ENCODE results near the gene PTPRT. TPM values are rescaled to one million over a fixed set of nuclear protein-coding genes. Genes with fewer than 3 reads are reported as not detected.

Gene PTPRT
- total and polyA plus RNA-seq, 4 donors, result 0.14 to 2.8 (median 0.40) TPM

DNA sequence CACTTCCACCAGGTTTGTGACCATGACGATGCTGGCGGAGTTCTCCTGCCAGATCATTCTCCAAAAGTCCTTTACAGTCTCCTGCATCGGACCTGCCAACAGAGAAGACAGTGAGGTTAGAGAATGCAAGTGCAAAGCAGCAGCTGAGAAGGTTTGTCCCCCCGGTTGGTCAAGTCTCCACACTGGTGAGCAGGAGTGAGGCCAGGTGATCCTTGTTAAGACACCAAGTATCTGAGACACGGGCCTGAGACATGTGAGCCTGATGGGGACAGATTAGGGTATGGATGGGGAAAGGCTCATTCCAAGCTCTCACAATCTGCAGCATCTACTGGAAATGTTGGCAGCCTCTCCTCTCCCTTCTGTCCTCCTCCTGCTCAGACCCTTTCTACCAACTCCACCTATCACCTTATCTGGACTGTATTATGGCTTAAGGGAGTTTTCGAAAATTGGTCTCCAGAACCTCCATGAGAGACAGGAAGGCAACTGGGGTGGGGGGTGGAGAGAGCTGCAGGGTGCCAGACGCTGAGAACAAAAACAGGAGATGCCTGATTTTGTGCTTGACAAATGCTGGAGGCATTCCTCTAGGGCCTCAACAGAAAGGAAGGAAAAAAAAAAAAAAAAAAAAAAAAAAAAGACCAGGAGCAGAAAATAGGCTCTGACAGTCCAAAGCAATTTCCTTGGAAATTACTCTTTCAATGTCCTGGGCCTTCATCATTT lies 1071.1 kb downstream of the PTPRT start (continued):
- TF ChIP-seq, protein P1, sequence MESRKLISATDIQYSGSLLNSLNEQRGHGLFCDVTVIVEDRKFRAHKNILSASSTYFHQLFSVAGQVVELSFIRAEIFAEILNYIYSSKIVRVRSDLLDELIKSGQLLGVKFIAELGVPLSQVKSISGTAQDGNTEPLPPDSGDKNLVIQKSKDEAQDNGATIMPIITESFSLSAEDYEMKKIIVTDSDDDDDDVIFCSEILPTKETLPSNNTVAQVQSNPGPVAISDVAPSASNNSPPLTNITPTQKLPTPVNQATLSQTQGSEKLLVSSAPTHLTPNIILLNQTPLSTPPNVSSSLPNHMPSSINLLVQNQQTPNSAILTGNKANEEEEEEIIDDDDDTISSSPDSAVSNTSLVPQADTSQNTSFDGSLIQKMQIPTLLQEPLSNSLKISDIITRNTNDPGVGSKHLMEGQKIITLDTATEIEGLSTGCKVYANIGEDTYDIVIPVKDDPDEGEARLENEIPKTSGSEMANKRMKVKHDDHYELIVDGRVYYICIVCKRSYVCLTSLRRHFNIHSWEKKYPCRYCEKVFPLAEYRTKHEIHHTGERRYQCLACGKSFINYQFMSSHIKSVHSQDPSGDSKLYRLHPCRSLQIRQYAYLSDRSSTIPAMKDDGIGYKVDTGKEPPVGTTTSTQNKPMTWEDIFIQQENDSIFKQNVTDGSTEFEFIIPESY (IDR thresholded peaks at IDR 0.05), result no peak
- no peak for TF ChIP-seq FOXA2 (IDR thresholded peaks at IDR 0.05)
- TF ChIP-seq YY1 (IDR thresholded peaks at IDR 0.05), result no peak
- TF ChIP-seq RXRA (IDR thresholded peaks at IDR 0.05), result no peak
- no peak for TF ChIP-seq TAF1 (conservative IDR thresholded peaks at IDR 0.05)
- no peak for TF ChIP-seq RAD21 (IDR thresholded peaks at IDR 0.05)
- TF ChIP-seq JUND (IDR thresholded peaks at IDR 0.05), result no peak

DNA sequence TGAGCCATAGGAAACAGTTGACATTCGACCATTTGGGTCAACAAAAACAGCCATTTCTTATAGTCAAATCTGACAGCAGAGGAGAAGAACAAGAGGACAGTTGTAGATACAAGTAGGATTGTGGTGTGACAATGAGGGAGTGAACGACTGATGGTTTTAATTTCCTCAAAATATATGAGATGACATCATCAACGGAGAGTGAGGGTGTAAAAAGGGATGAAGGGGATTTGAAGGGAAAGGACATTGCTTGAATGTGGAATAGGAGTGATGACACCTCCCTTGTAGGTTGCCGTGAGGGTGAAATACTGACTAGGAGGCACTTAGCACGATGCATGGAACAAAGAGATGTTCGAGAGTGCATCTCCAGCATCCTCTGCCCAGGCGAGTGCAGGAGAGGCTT lies 1071.7 kb downstream of the PTPRT start:
- no peaks in the 10 kb centered on the region for H3K9me3 ChIP-seq (ENCODE audit: control insufficient read depth in 4 of 4, low read length in 3 of 4)
- H3K27ac ChIP-seq (ENCODE audit: low read depth in 1 of 2, low read length in 2 of 2), result no peak overlapping the region
- TF ChIP-seq FOXA1 (IDR thresholded peaks at IDR 0.05) (no peak), TAF1 (conservative IDR thresholded peaks at IDR 0.05) (no peak), HNF4A (conservative IDR thresholded peaks at IDR 0.05) (no peak), FOXA2 (IDR thresholded peaks at IDR 0.05) (no peak)
- TF ChIP-seq, protein P2, sequence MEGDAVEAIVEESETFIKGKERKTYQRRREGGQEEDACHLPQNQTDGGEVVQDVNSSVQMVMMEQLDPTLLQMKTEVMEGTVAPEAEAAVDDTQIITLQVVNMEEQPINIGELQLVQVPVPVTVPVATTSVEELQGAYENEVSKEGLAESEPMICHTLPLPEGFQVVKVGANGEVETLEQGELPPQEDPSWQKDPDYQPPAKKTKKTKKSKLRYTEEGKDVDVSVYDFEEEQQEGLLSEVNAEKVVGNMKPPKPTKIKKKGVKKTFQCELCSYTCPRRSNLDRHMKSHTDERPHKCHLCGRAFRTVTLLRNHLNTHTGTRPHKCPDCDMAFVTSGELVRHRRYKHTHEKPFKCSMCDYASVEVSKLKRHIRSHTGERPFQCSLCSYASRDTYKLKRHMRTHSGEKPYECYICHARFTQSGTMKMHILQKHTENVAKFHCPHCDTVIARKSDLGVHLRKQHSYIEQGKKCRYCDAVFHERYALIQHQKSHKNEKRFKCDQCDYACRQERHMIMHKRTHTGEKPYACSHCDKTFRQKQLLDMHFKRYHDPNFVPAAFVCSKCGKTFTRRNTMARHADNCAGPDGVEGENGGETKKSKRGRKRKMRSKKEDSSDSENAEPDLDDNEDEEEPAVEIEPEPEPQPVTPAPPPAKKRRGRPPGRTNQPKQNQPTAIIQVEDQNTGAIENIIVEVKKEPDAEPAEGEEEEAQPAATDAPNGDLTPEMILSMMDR (IDR thresholded peaks at IDR 0.05; ENCODE audit: low read depth, low read length, missing input control), result no peak
- TF ChIP-seq, protein P3, sequence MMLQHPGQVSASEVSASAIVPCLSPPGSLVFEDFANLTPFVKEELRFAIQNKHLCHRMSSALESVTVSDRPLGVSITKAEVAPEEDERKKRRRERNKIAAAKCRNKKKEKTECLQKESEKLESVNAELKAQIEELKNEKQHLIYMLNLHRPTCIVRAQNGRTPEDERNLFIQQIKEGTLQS (IDR thresholded peaks at IDR 0.05), result no peak
- H3K27me3 ChIP-seq (ENCODE audit: control insufficient read depth in 4 of 4, insufficient read depth in 4 of 4, low read length in 3 of 4), result peaks cover 0 to 5% (median 0%) of the 10 kb centered on the region in 4 donors
- H3K4me1 ChIP-seq (ENCODE audit: control insufficient read depth in 4 of 4, insufficient read depth in 4 of 4, low read length in 3 of 4), result no peaks in the 10 kb centered on the region
- H3K9ac ChIP-seq (ENCODE audit: low read depth in 1 of 2, low read length in 2 of 2), result no peak overlapping the region
- no peak overlapping the region for H3K4me3 ChIP-seq (ENCODE audit: low read depth in 1 of 3, low read length in 3 of 3)
- no peak for DNase-seq (ENCODE audit: low spot score)
- 77% methylated on average over 7 of the region's 7 CpGs for WGBS
- no peaks in the 10 kb centered on the region for H3K36me3 ChIP-seq (ENCODE audit: control insufficient read depth in 4 of 4, insufficient read depth in 3 of 4, low read depth in 1 of 4, low read length in 3 of 4)

DNA sequence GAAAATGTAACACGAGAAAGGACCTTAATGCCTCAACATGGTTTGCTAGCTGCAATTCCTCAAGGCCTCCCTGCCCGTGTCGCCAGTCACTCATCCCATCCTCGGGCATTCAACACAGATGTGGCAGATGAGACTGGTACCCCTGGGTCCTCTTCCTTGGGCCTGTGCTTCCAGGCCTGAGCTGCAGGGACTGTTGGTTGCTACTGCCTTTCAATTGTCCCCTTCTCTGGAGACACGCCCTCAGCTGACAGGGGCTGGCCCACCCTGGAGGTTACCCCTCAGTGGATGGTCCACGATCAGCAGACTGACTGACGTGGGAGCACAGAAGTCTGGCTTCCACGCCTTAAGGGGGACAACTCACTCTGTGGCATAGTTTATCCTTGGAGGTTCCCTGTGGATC lies 1076.5 kb downstream of the PTPRT start:
- DNase-seq (ENCODE audit: low spot score), result no peak
- WGBS, result 82% methylated on average over 8 of the region's 8 CpGs
- peaks cover 0 to 9% (median 0%) of the 10 kb centered on the region in 4 donors for H3K27me3 ChIP-seq (ENCODE audit: control insufficient read depth in 4 of 4, insufficient read depth in 4 of 4, low read length in 3 of 4)
- H3K4me3 ChIP-seq (ENCODE audit: low read depth in 1 of 3, low read length in 3 of 3), result no peak overlapping the region
- H3K4me1 ChIP-seq (ENCODE audit: control insufficient read depth in 4 of 4, insufficient read depth in 4 of 4, low read length in 3 of 4), result no peaks in the 10 kb centered on the region
- no peak for TF ChIP-seq HNF4G (IDR thresholded peaks at IDR 0.05)
- H3K36me3 ChIP-seq (ENCODE audit: control insufficient read depth in 4 of 4, insufficient read depth in 3 of 4, low read depth in 1 of 4, low read length in 3 of 4), result no peaks in the 10 kb centered on the region
- no peak overlapping the region for H3K9ac ChIP-seq (ENCODE audit: low read depth in 1 of 2, low read length in 2 of 2)
- no peaks in the 10 kb centered on the region for H3K9me3 ChIP-seq (ENCODE audit: control insufficient read depth in 4 of 4, low read length in 3 of 4)
- no peak overlapping the region for H3K27ac ChIP-seq (ENCODE audit: low read depth in 1 of 2, low read length in 2 of 2)

DNA sequence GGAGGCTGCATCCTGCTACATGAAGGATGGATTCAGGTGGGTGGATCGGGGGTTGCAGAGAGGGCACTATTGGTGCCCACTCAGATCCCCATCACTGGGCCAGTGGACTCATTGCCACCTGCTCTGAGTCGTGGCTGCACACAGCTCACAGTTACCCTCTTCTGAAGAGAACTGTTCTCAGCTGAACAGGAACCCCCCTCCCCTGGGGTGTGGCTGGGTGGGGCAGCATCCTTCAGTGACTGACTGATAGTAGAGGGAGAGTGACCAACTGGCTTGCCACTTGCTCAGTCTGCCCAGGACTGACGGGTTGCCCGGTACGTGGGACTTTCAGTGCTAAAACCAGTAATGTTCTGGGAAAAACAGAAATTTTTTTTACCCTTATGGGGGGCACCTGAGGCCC lies 1077.5 kb downstream of the PTPRT start:
- H3K27ac ChIP-seq (ENCODE audit: low read depth in 1 of 2, low read length in 2 of 2), result no peak overlapping the region
- H3K36me3 ChIP-seq (ENCODE audit: control insufficient read depth in 4 of 4, insufficient read depth in 3 of 4, low read depth in 1 of 4, low read length in 3 of 4), result no peaks in the 10 kb centered on the region
- WGBS, result 88% methylated on average over 5 of the region's 5 CpGs
- no peak for DNase-seq (ENCODE audit: low spot score)
- peaks cover 0 to 9% (median 0%) of the 10 kb centered on the region in 4 donors for H3K27me3 ChIP-seq (ENCODE audit: control insufficient read depth in 4 of 4, insufficient read depth in 4 of 4, low read length in 3 of 4)
- no peak overlapping the region for H3K4me3 ChIP-seq (ENCODE audit: low read depth in 1 of 3, low read length in 3 of 3)
- no peak for TF ChIP-seq SP1 (IDR thresholded peaks at IDR 0.05)
- no peak for TF ChIP-seq NR2F2 (IDR thresholded peaks at IDR 0.05)
- TF ChIP-seq GABPA (IDR thresholded peaks at IDR 0.05 in 1 of 2, conservative IDR thresholded peaks at IDR 0.05 in 1 of 2), result no peak
- no peak for TF ChIP-seq EGR1 (IDR thresholded peaks at IDR 0.05; ENCODE audit: low read depth in 2 of 2)
- no peak for TF ChIP-seq HNF4A (conservative IDR thresholded peaks at IDR 0.05)
- no peak for TF ChIP-seq FOXA1 (IDR thresholded peaks at IDR 0.05)
- TF ChIP-seq FOXA2 (IDR thresholded peaks at IDR 0.05), result no peak
- no peak for TF ChIP-seq HNF4G (IDR thresholded peaks at IDR 0.05)
- TF ChIP-seq, protein P4, sequence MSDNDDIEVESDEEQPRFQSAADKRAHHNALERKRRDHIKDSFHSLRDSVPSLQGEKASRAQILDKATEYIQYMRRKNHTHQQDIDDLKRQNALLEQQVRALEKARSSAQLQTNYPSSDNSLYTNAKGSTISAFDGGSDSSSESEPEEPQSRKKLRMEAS (IDR thresholded peaks at IDR 0.05), result no peak
- TF ChIP-seq TAF1 (conservative IDR thresholded peaks at IDR 0.05), result no peak
- TF ChIP-seq, protein P1 (IDR thresholded peaks at IDR 0.05), result no peak
- TF ChIP-seq YY1 (IDR thresholded peaks at IDR 0.05), result no peak
- TF ChIP-seq, protein P3 (IDR thresholded peaks at IDR 0.05), result no peak
- TF ChIP-seq RXRA (IDR thresholded peaks at IDR 0.05), result no peak
- no peak overlapping the region for H3K9ac ChIP-seq (ENCODE audit: low read depth in 1 of 2, low read length in 2 of 2)
- H3K4me1 ChIP-seq (ENCODE audit: control insufficient read depth in 4 of 4, insufficient read depth in 4 of 4, low read length in 3 of 4), result no peaks in the 10 kb centered on the region
- no peaks in the 10 kb centered on the region for H3K9me3 ChIP-seq (ENCODE audit: control insufficient read depth in 4 of 4, low read length in 3 of 4)

Data from liver (tissue), 9 donors.